NCI-H82 (cell line): ENCODE data around the gene VCL.
"Not testable (repeated sequence)": the region's sequence is repeated elsewhere in the genome, so short reads cannot be mapped to it uniquely, and the experiment has no call there.

ENCODE experiments used
- DNase-seq: peaks from one replicate; lab custom pipeline; 2025; lab: John Stamatoyannopoulos, UW

The VCL gene

DNA sequence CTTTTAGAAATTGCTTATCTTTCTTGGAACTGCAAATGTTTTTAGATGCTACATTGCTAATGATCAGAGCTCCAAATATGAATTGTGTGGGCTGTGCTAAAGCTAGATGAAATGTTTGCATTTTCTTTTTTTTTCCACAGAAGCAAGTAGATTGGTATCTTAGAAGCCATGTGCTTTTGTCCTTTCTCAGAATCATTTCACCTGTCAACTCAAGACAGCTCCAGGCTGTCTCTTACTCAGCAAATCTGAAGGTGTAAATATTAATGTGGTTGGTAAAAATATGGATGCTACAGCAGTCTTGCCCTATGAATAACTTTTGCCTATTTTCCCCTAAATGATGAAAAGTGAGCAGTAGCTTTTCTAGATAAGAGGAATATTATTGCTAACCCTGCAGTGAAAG lies 111.5 kb downstream of the VCL start:
- DNase-seq = no peak

DNA sequence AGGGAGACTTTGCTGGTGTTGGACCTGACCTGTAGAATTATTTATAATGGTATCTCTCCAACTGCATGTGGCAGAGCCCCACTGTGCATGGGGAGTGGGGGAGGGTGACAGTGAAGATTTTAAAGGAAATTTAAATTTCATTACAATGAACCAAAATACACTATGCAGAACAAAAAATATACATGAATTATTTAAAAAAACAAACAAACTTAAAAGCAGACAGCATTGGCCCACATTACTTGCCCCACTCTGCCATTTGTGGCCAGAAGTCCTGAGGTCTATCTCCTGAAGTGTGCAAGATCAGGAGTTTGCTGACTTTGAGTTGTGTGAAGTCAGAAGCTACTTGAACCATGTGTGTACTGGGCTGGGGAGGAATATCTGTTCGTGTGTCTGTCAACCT lies 112.2 kb downstream of the VCL start:
- no peak for DNase-seq

DNA sequence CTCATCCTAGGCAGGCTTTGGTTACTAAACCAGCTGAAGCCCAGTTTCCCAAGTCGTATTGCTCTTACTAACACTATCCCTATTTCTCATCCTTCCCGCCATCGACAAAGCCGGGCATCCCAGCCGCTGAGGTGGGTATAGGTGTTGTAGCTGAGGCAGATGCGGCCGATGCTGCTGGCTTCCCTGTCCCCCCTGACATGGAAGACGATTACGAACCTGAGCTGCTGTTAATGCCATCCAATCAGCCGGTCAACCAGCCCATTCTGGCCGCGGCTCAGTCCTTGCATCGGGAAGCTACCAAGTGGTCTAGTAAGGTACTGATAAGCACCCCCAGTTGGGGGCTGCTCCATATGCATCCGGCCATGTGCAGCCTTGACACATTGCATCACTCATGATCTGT lies 113.9 kb downstream of the VCL start:
- no peak for DNase-seq

DNA sequence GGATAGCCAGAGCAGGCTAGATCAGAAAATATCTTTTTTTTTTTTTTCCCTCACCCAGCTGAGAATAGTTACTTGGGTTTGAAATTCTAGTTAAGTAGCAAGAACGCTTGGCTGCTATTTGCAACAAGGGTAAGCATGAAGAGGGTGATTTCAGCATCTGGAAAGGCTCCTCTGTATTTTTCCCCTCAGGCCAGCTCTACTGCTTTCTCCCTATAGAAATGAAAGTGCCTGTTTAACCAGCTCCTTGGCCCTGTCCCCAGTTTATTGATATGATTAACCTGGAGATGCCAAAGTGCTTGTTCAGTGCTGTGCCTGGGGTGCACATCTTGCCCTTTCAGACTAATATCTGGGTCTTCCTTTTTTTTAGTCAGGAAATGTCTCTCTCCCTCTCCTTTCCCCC lies 115.6 kb downstream of the VCL start:
- DNase-seq = no peak

DNA sequence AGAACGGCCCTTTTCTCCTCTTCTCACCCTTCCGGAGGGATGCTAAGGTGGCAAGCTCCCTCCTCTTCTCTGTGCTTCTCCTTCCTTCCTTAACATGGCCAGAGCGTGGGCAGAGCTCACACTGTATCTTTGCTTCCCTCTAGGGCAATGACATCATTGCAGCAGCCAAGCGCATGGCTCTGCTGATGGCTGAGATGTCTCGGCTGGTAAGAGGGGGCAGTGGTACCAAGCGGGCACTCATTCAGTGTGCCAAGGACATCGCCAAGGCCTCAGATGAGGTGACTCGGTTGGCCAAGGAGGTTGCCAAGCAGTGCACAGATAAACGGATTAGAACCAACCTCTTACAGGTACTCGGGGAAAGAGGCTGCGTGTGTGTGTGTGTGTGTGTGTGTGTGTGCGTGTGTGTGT lies 116.1 kb downstream of the VCL start:
- no peak for DNase-seq

DNA sequence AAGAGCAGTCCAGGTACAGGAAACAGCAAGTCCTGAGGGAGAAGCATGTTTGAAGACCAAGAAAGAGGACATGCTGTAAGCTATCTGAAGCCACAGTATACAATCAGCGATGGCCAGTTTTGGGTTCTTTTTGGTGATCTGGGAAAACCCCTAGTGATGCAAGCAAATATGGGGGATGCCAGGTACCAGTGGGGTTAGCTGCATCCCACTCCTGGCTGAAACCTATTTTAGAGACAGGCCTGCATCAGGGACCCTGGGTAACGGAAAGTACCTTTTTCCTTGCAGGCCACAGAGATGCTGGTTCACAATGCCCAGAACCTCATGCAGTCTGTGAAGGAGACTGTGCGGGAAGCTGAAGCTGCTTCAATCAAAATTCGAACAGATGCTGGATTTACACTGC lies 119.8 kb downstream of the VCL start:
- DNase-seq = no peak

DNA sequence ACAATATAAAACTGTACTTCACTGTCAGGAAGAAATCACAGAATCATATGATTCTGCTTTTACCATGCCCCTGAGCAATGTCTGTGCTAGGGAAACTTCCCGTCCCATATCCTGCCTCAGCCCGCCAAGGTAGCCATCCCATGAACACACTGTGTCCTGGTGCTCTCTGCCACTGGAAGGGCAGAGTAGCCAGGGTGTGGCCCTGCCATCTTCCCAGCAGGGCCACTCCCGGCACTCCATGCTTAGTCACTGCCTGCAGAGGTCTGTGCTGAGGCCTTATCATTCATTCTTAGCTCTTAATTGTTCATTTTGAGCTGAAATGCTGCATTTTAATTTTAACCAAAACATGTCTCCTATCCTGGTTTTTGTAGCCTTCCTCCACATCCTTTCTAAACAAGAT lies 120.9 kb downstream of the VCL start:
- DNase-seq = no peak

DNA sequence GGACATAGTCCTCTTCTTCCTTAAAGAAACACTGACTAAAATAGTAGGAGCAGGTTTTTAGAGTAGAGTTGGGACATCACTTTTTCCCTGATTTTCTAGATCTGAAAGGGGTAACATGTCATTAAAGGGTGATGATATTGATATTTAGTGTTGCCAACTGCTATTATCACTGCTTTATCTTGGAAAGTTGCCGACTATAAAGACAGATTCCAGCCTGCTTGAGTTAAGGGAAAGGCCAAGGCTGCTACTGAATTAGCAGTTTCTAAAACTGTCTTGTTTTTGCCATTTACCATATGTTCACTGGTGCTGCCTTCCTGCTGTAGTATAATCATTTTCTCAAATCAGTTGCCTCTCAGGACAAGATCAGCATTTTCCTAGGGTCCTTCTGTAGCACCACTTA lies 123.0 kb downstream of the VCL start:
- no peak for DNase-seq

DNA sequence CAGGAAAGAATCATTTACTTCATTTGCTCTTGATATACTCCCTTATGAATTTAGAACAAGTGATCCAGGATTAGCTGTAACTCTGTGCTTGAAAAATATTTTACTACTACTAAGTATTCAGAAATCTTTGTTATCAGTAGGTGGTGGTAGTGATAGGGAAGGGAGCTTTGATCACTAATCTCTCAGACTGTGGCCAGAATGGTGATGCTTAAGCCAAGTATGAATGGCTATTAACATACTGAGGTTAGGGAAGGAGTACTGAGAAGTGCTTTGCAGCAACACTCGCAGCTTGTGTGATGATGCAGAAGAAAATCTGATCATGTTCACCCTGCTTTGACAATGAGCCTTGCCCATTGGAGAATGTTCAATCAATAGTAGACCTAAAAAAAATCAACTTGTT lies 123.5 kb downstream of the VCL start:
- DNase-seq = no peak

DNA sequence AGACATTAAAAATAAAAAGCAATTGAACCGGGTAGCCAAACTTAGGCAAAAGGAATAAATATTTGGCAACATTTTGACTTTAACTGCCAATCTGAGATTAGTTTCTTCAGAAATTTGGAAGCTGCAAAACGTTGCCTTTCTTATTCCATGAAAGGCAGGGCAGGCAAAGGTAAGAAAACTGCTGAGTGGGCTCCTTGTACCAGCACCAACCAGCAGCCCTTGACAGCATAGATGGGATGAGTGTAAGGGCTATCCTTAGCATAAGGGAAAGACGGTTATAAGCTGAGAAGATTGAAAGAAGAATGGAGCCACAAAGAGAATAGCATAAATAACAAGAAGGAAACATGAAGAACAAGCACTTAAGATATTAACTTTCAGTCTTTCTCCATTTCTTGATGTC lies 124.1 kb downstream of the VCL start:
- no peak for DNase-seq

DNA sequence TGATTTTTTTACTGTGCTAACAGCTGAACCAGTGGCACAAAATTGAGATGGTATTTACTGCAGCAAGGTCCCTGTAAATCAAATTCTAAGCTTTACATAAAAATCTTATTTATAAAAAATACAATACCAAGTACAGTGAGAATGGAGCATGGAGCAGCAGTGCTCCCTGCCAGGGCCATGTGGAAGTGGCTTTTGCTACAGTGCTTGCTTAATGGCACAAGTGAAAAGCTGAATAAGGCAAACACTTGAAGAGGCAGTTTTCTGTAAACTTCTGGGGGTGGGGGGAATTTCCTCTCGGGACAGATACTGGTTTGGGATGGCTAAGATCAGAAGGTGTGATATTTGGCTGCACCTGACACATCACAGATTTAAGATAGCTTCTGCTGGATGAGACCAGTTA lies 125.2 kb downstream of the VCL start:
- no peak for DNase-seq

DNA sequence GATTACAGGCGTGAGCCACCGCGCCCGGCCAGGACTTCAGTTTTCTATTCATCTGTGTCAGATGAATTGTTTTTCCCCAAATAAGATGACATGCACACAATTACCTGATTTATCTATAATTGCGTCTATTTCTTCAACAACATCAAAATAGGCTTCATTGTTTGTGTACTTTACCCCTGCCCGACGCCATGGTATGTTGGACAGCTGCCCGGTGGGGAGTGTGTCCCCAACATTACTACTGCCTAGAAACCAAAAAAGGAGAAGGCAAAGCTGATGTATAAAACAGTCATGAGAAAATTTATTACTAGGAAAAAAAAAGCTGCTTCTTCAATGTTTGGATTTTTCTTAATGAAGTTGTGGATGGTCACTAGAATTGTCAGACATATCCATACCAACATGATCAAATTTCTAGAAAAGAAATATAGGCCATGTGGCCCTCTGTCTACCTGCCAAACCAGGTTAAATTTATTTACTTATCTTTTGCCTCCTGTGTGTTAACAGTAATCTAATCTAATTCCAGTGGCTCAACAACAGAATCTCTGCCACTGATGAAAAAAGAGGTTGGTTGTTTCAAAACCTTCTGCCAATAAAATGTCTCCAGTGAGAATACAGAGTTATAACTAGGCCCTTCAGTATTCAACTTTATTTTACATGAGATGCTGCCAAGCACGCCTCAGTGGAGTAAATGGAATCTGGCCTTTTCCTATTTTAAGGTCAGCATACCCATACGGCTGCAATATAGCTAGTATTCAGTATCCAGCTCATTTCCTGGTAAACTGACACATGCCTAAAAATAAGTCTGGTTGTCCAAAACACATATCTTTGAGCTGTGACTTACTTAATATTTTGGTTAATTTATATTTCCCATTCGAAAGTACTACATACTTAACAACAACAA lies 136.3 kb downstream of the VCL start:
- DNase-seq = no peak

DNA sequence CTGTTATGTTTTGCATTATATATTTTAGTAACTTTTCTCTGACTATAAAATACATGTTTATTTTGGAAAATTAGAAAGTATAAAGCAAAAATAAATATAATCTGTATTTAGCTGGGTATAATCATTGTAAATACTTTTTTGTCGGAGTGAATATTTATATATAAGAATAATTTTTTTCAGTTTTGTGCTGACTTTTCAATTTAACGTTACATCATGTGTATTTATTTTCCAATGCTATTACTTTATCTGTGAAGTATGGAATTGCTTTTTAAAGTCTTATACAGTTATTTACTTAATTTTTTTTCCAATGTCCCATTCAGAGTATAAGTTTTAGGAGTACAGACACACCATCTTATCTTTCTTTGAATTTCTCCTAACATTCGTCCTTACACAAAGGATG lies 137.5 kb downstream of the VCL start:
- DNase-seq = no peak

DNA sequence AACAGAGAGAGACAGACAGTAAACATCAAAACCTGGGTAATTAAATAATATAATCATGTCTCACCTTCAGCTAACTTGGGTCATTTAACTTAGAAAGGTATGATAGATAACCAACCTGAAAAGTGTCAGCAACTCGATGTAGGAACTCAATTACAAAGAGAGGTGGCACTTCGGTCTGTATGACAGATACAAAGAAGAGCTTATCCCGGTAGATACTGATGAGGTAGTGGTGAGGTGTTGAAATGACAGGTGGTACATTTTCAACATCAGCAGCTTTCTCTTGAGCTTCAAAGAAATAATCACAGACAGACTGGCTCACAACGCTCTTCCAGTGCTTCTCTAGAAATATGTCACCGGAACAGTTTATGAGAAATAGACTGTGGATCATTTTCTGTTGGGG lies 140.1 kb downstream of the VCL start:
- DNase-seq = no peak

DNA sequence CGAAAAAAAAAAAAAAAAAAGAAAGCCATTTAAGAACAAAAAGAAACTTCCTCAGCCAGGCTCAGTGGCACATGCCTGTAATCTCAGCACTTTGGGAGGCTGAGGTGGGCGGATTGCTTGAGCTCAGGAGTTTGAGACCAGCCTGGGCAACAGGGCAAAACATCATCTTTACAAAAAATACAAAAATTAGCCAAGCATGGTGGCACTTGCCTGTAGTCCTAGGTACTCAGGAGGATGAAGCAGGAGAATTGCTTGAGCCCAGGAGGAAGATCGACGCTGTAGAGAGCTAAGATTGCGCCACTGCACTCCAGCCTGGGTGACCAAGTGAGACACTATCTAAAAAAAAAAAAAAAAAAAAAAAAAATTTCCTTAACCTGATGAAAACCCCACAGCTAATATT lies 140.7 kb downstream of the VCL start:
- not testable (repeated sequence) for DNase-seq

DNA sequence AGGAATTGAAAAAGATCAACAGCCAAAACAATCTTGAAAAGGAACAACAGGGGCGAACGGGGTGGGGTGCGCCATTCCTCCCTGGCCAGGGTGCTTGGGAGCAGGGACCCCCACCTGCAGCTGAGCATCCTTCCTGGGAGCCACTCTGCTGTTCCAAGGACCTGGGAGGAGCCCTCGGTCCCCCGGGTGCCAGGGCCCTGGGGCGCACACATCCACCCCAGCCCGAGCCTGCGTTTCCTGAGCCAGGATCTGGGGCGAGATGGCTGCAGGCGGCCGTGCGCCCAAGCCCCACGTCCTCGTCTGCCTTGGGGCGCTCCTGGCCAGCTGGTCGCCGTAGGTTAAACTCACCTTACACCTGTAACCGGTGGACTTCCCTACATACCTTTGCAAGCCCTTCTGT lies 142.1 kb downstream of the VCL start:
- DNase-seq = no peak

DNA sequence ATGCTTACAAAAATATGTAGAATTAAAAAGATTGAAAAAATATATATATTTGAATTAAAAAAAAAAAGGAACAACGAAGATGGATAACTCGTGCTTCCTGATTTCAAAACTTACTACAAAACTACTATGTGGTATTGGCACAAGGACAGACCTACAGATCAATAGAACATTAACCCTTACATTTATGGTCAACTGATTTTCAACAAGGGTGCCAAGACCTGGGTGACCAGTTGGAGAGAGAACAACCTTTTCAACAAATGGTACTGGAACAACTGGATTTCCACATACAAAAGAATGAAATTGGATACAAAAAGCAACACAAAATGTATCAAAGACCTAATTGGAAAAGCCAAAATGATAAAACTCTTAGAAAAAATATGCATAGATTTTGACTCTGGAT lies 142.6 kb downstream of the VCL start:
- no peak for DNase-seq

DNA sequence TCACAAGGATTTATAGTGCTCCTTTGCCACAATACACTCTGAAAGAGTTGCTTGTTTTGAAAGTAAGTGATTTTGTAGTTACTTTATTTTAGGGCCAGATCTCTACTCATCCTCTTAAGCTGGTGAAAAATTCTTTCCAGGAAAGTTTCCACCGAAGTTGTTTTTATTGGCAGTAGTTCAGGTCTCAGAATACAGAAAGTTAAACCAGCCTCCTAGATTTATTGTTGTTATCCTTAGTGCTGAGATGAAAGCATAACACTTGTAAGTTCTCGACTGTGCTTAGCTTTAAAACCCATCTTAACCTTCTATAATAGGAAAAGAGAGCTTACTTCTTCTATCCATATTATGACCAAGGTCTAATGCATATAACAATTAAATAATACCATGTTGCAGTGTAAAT lies 147.2 kb downstream of the VCL start:
- DNase-seq = no peak

DNA sequence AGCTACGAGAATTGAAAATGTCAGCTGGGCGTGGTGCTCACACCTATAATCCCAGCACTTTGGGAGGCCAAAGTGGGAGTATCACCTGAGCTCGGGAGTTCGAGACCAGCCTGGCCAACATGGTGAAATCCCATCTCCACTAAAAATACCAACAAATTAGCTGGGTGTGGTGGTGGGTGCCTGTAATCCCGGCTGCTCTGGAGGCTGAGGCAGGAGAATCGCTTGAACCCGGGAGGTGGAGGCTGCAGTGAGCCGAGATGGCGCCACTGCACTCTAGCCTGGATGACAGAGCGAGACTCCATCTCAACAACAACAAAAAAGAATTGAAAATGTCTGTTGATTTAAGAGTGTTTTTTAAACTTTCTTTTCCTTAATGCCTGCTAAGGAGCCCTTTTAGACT lies 149.1 kb downstream of the VCL start:
- not testable (repeated sequence) for DNase-seq

DNA sequence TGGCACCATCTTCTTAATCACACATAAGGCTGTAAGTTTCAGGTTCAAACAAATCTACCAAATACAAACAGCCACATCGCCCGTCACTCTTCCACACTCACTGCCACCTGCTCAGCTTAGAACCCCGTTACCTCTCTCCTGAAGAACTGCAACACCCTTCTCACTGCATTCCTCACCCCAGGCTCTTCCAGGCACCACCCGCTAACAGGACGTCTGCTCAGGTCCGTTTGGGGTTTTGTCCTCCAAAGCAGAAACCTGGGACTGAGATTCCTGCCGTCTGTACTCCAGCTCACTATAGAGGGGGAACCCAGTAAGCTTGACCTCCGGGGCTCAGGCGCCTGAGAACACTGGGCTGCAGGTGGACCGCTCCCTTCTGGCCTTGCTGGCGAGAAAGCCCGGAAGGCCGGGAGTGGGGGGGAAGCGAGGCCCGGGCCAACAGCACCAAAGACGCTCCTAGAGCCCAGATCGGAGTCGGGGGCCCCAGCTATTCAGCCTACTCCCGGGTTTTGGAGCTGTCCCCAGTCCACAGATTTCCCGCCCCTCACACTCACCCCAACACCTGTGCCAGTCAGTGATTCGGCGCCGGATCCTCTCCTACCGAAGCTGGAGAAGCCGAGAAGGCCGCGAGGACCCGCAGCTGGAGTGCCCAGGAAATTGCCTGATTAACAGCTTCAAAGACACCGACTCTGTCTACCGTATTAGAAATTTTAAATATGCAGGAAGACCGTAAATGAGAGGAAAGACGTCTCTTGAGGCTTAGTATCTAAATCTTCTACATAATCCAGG lies 152.5 kb downstream of the VCL start, which contains the start of gene AP3M1:
Gene AP3M1, minus strand, starts transcription at position 625 of the 786 bp plus-strand sequence. CDS start 12,449 bp downstream, outside the sequence.
- DNase-seq = peak; percentile 95

DNA sequence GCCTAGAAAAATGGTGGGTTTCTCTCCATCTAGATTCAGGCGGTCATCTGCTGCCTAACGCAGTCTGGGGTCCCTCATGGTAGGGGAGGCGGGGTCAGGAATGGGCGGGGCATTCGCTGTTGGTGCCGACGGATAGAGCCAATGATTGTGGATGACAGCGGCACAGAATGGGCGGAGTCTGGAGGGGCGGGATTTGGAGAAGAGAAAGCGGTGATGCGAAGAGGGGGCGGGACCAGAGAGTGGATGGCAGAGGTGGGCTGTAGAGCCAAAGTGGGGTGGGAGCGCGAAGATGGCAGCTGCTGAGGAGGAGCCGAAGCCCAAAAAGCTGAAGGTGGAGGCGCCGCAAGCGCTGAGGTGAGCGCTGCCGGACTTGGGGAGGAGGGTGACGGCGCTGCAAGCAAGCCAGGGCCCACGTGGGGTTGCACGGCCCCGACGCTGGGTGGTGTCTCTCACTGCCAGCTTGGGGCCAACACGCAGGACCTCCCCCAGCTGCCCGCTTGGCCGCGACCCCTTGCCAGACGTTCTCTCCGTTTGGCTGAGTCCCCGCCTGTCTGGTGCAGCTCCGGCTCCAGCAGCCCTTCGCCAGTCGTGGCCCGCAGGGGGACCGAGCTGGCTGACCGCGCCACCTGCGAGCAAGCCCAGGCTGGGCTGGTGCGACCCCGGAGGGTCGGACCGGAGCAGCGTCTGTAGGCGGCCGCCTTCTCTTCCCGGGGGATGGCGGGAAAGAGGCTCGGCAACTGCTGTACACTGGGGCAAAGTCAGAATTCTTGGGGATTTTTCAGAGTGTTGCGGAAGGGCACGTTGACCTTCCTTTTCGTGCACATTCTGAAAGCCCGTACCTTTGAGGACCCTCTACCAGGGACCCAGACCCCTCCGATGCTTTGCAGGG lies 153.3 kb downstream of the VCL start, which contains the start of gene ADK:
Gene ADK, plus strand, starts transcription at position 232 of the 889 bp plus-strand sequence. Its CDS starts 58 bp downstream, at position 290.
- DNase-seq = peak; percentile 99
